ENCODE measurements around the gene TSPEAR. TPM values are rescaled to one million over a fixed set of nuclear protein-coding genes. Genes with fewer than 3 reads are reported as not detected.
A peak's percentile ranks its signal among the peaks of the same experiment; 100 is the strongest.
"Not testable (repeated sequence)": the region's sequence is repeated elsewhere in the genome, so short reads cannot be mapped to it uniquely, and the experiment has no call there.

TSPEAR gene
- total RNA-seq, 1 donor from 2014 or later, result not detected

DNA sequence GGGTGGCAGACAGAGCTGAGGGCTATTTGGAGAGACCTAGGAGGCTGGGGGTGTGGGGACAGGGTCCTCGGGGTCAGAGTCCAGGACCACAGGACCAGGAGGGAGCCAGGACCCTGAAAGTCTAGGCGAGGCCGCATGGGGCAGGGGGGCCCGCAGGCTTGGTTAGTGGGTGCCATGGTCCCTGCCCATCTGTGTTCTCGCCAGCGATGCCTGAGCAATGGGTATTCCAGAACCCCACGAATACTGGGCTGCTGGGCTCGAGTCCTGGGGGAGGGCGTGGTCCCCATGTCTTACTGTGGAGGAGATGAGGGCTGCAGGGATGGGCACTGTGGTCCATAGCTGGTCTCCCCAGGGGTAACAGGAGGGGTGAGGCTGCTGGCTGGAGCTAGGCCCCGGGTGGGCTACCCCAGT, 121.1 kb downstream of the TSPEAR start:
- H3K9me3 Mint-ChIP-seq, result peaks cover 4% of the 10 kb centered on the region
- H3K4me3 Mint-ChIP-seq, result no peak overlapping the region
- peaks cover 28% of the 10 kb centered on the region for H3K27me3 Mint-ChIP-seq (ENCODE audit: insufficient read depth)
- H3K36me3 Mint-ChIP-seq (ENCODE audit: low read depth), result no peaks in the 10 kb centered on the region
- H3K4me1 Mint-ChIP-seq (ENCODE audit: low read depth), result peaks cover 4% of the 10 kb centered on the region
- H3K27ac Mint-ChIP-seq, result no peak overlapping the region
- DNase-seq (ENCODE audit: low spot score), result no peak
- intact Hi-C loops (cut with micrococcal nuclease), result no loop called here

DNA sequence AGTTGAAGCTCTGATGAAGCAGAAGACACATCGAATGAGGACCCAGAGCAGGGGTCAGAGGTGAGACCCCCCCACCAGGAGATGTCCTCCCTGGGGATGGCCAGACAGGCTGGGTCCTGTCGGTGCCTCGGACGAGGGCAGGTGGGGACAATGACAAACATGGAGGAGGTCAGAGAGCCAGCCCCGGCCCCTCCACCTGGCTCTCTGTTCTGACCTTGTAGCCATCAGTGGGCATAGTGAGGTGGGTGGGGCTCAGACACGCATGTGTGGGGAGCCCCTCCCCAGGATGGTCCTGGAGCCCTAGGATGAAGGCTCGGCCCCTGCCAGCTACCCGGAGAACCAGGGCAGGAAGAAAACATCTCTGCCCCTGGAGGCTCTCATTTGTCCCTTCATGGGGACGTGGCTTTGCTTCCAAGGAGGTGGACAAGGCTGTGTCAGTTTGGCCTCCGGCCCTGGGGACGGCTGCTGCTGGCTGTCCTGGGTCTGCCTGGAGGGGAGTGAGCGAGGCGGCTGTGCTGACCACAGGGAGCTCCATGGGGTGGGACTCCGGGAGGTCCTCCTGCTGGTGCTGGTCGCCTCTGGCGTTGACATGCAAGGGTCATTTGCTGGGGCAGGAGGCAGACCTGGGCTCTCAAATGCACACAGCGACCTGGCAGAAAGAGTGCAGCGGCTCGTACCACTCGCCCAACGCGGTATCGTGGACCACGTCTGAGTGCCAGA, 121.6 kb downstream of the TSPEAR start:
- intact Hi-C loops (cut with micrococcal nuclease), result loop anchor here (10.0 kb wide), 1 partner anchor 125 kb away; the partner anchor contains the start of gene TSPEAR
- H3K27me3 Mint-ChIP-seq (ENCODE audit: insufficient read depth), result peaks cover 28% of the 10 kb centered on the region
- no peaks in the 10 kb centered on the region for H3K4me1 Mint-ChIP-seq (ENCODE audit: low read depth)
- H3K27ac Mint-ChIP-seq, result no peak overlapping the region
- H3K9me3 Mint-ChIP-seq, result peaks cover 4% of the 10 kb centered on the region
- no peak overlapping the region for H3K4me3 Mint-ChIP-seq
- H3K36me3 Mint-ChIP-seq (ENCODE audit: low read depth), result no peaks in the 10 kb centered on the region
- DNase-seq (ENCODE audit: low spot score), result no peak

DNA sequence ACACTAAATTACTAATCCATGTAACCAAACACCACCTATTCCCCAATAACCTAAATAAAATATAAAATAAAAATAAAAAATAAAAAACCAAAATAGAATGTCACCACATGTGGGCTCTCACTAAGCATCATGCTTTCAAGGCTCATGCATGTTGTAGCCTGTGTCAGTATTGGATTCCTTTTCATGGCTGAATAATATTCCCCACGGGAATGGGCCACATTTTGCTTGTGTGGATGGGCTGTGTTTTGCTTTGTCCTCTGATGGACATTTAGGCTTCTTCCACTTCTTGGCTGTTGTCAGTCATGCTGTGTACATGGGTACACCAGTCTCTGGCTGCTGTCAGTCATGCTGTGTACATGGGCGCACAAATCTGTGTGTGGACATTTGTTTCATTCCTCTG, 122.3 kb downstream of the TSPEAR start:
- no peak overlapping the region for H3K4me3 Mint-ChIP-seq
- no peak for DNase-seq (ENCODE audit: low spot score)
- intact Hi-C loops (cut with micrococcal nuclease), result loop anchor here (10.0 kb wide), 1 partner anchor 126 kb away; the partner anchor contains the start of gene TSPEAR

DNA sequence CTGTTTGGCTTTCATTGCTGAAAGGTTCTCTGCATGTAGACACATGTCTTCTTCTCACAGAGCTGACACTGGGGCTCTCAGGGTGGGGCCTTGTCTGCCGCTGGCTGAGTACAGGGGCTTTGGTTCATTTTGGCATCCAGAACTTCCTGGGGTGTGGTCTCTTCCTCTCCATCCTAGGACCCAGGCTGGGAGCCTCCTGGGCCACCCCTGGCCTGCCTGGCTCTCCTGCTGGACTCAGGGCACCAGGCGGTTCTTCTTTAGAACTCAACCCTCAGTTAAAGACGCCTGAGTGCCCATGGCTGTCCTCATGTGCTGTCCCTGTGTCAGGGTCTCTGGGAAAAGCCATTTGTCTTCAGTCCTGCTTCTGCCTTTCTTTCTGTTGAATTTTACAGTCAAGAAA, 125.5 kb downstream of the TSPEAR start:
- no peak overlapping the region for H3K4me3 Mint-ChIP-seq
- no peak overlapping the region for H3K27ac Mint-ChIP-seq
- intact Hi-C loops (cut with micrococcal nuclease), result loop anchor here (10.0 kb wide), 1 partner anchor 129 kb away; the partner anchor contains the start of gene TSPEAR
- peaks cover 16% of the 10 kb centered on the region for H3K9me3 Mint-ChIP-seq
- peaks cover 1% of the 10 kb centered on the region for H3K36me3 Mint-ChIP-seq (ENCODE audit: low read depth)
- no peak for DNase-seq (ENCODE audit: low spot score)
- peaks cover 30% of the 10 kb centered on the region for H3K27me3 Mint-ChIP-seq (ENCODE audit: insufficient read depth)
- peaks cover 16% of the 10 kb centered on the region for H3K4me1 Mint-ChIP-seq (ENCODE audit: low read depth)

More for the DNA sequence above, 122.3 kb downstream of the TSPEAR start:
- Mint-ChIP-seq H3K27me3 (ENCODE audit: insufficient read depth) (peaks cover 32% of the 10 kb centered on the region), H3K36me3 (ENCODE audit: low read depth) (peaks cover 1% of the 10 kb centered on the region), H3K4me1 (ENCODE audit: low read depth) (peaks cover 6% of the 10 kb centered on the region), H3K27ac (no peak overlapping the region), H3K9me3 (peaks cover 4% of the 10 kb centered on the region)

DNA sequence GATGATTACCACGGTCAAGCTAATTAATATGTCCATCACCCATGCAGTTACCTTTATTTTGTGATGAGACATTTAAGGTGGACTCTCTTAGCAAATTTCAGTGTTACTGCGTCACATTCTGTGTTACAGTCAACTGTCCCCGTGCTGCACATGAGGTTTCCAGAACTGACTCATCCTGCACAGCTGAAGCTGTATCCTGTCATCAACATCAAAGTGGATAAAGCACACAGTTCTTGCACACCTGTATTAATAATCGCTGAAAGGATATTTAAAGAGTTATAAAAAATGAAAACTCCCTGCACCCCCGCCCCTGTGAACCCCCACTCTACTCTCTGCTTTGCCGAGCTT, 127.6 kb downstream of the TSPEAR start:
- H3K9me3 Mint-ChIP-seq, result peaks cover 32% of the 10 kb centered on the region
- DNase-seq (ENCODE audit: low spot score), result peak; percentile 18
- no peak overlapping the region for H3K4me3 Mint-ChIP-seq
- intact Hi-C loops (cut with micrococcal nuclease), result loop anchor here (10.0 kb wide), 1 partner anchor 131 kb away; the partner anchor contains the start of gene TSPEAR
- no peak overlapping the region for H3K27ac Mint-ChIP-seq
- H3K27me3 Mint-ChIP-seq (ENCODE audit: insufficient read depth), result peaks cover 32% of the 10 kb centered on the region
- peaks cover 16% of the 10 kb centered on the region for H3K4me1 Mint-ChIP-seq (ENCODE audit: low read depth)
- H3K36me3 Mint-ChIP-seq (ENCODE audit: low read depth), result peaks cover 1% of the 10 kb centered on the region

DNA sequence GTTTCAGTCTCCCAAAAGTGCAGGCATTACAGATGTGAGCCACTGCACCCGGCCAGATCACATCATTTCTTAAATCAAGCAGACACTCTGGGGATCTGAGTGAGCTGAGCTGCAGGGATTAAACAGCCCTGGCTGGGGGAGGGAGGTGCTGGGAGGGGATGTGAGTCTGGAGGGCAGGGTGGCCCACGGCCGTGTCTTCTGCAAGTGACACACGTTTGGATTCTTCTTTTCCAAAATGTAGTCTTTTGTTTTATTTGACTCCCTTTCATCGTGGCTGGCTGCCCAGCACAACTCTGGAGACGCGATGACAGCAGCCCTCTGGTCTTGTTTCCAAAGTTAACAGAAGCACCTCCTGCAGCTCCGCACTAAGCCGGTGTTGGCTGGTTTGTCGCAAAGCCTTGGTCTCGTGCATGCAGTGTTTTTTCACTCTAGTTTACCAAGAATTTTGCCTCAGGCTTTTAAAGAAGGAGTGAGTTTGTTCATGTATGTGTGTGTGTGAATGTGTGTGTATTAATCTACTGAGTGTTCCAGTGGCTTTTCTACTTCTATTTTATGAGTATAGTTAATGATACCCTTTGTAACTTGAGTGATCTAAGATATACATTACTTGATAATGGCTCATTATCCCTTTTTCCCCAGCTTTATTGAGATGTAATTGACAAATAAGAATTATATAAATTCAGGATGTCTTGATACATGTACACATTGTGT, 128.1 kb downstream of the TSPEAR start:
- intact Hi-C loops (cut with micrococcal nuclease), result loop anchor here (10.0 kb wide), 1 partner anchor 132 kb away; the partner anchor contains the start of gene TSPEAR
- Mint-ChIP-seq H3K27me3 (ENCODE audit: insufficient read depth) (peaks cover 34% of the 10 kb centered on the region), H3K9me3 (peaks cover 34% of the 10 kb centered on the region), H3K4me3 (no peak overlapping the region), H3K27ac (no peak overlapping the region), H3K36me3 (ENCODE audit: low read depth) (peaks cover 1% of the 10 kb centered on the region), H3K4me1 (ENCODE audit: low read depth) (peaks cover 16% of the 10 kb centered on the region)
- no peak for DNase-seq (ENCODE audit: low spot score)

DNA sequence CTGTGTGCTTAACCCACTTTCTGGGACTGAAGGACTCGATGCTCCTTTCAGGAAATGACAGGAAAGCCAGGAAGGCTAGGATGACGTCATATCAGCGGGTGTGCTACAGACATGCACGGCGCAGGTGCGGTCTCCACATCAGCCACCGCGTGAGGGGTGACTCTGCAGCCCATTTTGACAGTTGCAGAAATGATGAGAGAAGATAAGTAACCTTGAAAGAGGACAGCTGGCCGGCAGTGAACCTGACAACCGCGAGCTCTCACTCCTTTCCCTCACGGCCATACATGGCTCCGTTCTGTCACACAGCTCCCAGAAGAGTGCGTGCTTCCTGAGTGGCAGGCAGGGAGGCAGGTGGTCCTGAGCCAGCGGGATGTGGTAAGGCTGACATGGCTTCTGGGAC, 129.3 kb downstream of the TSPEAR start:
- H3K4me3 Mint-ChIP-seq, result no peak overlapping the region
- intact Hi-C loops (cut with micrococcal nuclease), result loop anchor here (10.0 kb wide), 1 partner anchor 133 kb away; the partner anchor contains the start of gene TSPEAR
- peaks cover 45% of the 10 kb centered on the region for H3K9me3 Mint-ChIP-seq
- H3K36me3 Mint-ChIP-seq (ENCODE audit: low read depth), result peaks cover 1% of the 10 kb centered on the region
- H3K27ac Mint-ChIP-seq, result no peak overlapping the region
- peaks cover 16% of the 10 kb centered on the region for H3K4me1 Mint-ChIP-seq (ENCODE audit: low read depth)
- peaks cover 26% of the 10 kb centered on the region for H3K27me3 Mint-ChIP-seq (ENCODE audit: insufficient read depth)
- DNase-seq (ENCODE audit: low spot score), result no peak

DNA sequence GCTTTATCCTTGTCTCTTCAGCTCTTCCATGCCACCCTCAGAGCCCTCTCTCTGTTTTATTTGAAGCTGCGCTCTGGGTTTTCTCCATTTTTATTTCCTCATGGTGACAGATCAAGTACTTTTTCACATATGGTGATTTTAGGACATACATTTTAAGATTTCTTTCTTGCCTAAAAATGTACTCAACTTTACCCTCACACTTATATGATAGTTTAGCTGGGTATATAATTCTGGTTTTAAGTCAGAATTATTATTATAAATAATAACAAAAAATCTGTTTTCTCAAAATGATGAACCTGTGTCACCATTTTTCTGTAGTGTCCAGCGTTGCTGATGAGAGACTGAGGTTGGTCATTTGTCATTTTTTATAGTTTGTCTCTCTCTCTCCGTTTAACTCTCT, 130.2 kb downstream of the TSPEAR start:
- peaks cover 47% of the 10 kb centered on the region for H3K9me3 Mint-ChIP-seq
- H3K4me3 Mint-ChIP-seq, result no peak overlapping the region
- no peak for DNase-seq (ENCODE audit: low spot score)
- no peak overlapping the region for H3K27ac Mint-ChIP-seq
- H3K27me3 Mint-ChIP-seq (ENCODE audit: insufficient read depth), result peaks cover 17% of the 10 kb centered on the region
- intact Hi-C loops (cut with micrococcal nuclease), result loop anchor here (10.0 kb wide), 1 partner anchor 134 kb away; the partner anchor contains the start of gene TSPEAR
- H3K4me1 Mint-ChIP-seq (ENCODE audit: low read depth), result peaks cover 16% of the 10 kb centered on the region
- peaks cover 1% of the 10 kb centered on the region for H3K36me3 Mint-ChIP-seq (ENCODE audit: low read depth)

DNA sequence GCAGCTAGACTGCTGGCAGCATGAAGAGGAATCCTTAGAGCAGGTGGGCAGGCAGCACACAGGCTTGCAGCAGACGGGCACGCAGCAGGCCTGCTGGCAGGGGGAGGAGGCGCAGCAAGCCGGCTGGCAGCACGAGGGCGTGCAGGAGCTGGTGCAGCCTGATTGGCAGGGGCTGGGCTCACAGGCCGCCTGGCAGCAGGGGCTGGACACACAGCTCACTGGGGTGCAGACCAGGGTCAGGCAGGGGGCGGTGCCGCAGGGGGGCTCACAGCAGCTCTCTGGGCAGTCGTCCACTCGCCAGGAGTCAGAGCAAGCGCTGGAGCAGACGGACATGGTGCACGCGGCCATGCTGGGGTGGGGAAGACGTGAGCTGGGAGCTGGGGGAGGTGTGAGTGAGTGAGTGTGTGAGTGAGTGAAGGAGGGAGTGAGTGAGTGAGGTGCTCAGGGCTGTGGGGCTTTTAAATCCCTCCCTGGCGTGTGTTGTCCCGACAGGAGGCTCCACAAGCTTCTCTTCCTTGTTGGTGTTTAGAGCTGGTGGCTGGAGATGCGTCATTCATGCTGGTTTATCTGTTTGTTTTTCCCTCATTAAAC, 131.0 kb downstream of the TSPEAR start, which contains the start of gene KRTAP10-5:
KRTAP10-5 (minus strand) TSS at position 374 of the 591 bp plus-strand sequence; CDS start at position 348, 26 bp downstream.
- Mint-ChIP-seq H3K27me3 (ENCODE audit: insufficient read depth) (peaks cover 13% of the 10 kb centered on the region), H3K4me1 (ENCODE audit: low read depth) (peaks cover 16% of the 10 kb centered on the region), H3K9me3 (peaks cover 52% of the 10 kb centered on the region)
- not testable (repeated sequence) for H3K27ac Mint-ChIP-seq; H3K36me3 Mint-ChIP-seq (ENCODE audit: low read depth); DNase-seq (ENCODE audit: low spot score); H3K4me3 Mint-ChIP-seq
- intact Hi-C loops (cut with micrococcal nuclease), result loop anchor here (10.0 kb wide), 1 partner anchor 134 kb away; the partner anchor contains the start of gene TSPEAR

DNA sequence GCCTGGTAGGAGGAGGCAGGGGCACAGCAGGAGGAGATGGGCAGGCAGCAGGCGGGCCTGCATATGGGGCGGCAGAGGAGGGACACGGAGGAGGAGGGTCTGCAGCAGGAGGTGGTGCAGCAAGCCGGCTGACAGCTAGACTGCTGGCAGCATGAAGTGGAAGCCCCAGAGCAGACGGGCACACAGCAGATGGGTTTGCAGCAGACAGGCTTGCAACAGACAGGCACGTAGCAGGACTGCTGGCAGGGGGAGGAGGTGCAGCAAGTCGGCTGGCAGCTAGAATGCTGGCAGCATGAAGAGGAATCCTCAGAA, 131.6 kb downstream of the TSPEAR start:
- intact Hi-C loops (cut with micrococcal nuclease), result loop anchor here (10.0 kb wide), 1 partner anchor 135 kb away; the partner anchor contains the start of gene TSPEAR
- H3K27ac Mint-ChIP-seq, result no peak overlapping the region
- peaks cover 52% of the 10 kb centered on the region for H3K9me3 Mint-ChIP-seq
- H3K4me3 Mint-ChIP-seq, result no peak overlapping the region
- peaks cover 16% of the 10 kb centered on the region for H3K4me1 Mint-ChIP-seq (ENCODE audit: low read depth)
- peaks cover 1% of the 10 kb centered on the region for H3K36me3 Mint-ChIP-seq (ENCODE audit: low read depth)
- peaks cover 10% of the 10 kb centered on the region for H3K27me3 Mint-ChIP-seq (ENCODE audit: insufficient read depth)
- DNase-seq (ENCODE audit: low spot score), result no peak

DNA sequence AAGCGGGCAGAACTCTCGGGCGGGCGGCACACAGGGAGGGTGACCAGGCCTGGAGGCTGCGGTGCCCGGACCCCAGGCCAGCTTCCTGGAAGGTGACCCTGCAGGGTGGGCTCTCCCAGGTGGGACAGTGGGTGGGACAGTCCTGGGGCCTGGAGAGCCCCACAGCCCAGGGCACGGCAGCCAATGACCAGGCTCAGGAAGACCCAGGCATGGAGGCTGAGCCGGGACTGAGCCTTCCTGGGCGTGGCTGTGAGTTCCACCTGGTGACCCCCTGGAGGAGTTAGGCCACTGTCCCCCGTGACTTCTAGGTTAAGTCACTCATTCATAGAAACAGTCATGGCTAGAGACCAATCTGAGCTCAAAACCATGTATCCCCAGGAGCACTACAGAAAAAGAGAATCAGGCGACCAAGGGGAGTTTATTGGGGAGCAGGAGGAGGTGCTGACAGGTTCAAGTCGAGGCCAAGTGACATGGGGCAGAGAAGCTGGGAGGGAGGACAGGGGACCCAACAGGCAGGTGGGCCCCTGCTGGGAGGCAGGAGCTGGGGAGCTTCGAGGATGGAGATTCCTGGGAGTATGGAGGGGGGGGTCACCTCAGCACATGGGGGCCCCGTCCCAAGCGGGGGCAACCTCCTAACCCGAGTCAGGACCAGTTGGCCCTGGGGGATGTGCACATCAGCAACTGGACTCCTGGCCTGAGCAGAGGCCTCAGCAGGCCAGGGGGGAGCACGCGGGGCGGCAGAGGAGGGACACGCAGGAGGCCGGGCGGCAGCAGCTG, 132.1 kb downstream of the TSPEAR start:
- Mint-ChIP-seq H3K27ac (no peak overlapping the region), H3K27me3 (ENCODE audit: insufficient read depth) (peaks cover 7% of the 10 kb centered on the region), H3K36me3 (ENCODE audit: low read depth) (no peaks in the 10 kb centered on the region), H3K4me1 (ENCODE audit: low read depth) (peaks cover 12% of the 10 kb centered on the region), H3K9me3 (peaks cover 52% of the 10 kb centered on the region), H3K4me3 (no peak overlapping the region)
- intact Hi-C loops (cut with micrococcal nuclease), result no loop called here
- DNase-seq (ENCODE audit: low spot score), result no peak

DNA sequence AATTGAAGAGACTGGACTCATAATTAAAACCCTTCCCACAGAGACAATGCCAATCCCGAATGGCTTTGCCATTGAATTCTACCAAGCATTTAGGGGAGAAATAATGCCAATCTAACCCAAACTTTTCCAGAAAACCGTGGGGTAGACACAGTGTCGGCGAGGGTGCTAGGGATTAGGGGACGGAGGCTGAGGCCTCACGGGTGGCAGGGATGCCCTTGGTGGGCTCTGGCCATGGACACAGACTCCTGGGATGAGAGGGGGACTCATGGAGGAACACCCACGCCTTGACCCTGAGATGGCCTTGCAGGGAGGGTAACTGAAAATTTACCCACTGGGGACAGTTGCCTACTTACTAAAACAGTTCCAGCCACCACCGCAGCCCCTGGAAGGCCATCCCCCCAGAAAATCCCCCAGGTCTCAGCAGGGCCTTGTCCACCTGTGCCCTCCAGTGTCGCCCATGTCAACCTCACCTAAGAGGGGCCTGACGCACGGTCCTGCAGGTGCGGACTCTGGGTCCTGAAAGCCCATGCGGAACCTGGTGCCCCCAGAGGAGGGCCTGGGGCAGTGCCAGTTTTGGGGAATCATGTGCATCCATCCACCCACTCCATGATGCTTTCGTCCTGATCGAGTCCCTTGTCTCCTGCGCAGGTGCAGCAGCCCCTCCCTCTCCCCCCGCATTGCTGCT, 132.9 kb downstream of the TSPEAR start:
- Mint-ChIP-seq H3K9me3 (peaks cover 52% of the 10 kb centered on the region), H3K4me3 (no peak overlapping the region), H3K36me3 (ENCODE audit: low read depth) (no peaks in the 10 kb centered on the region), H3K27me3 (ENCODE audit: insufficient read depth) (peaks cover 7% of the 10 kb centered on the region), H3K4me1 (ENCODE audit: low read depth) (peaks cover 4% of the 10 kb centered on the region), H3K27ac (no peak overlapping the region)
- no peak for DNase-seq (ENCODE audit: low spot score)
- intact Hi-C loops (cut with micrococcal nuclease), result no loop called here
